Keratinocyte (primary cell): ENCODE measurements around the gene IL17C. TPM values are rescaled to one million over a fixed set of nuclear protein-coding genes. Genes with fewer than 3 reads are reported as not detected.
A peak's percentile ranks its signal among the peaks of the same experiment; 100 is the strongest.

Experiments
- DNase-seq: peaks from one replicate; pipeline ENCODE4 v3.0.0-alpha.2; 2011; ENCODE audit warnings: low read depth, missing footprints, low spot score
- FAIRE-seq: peaks from 2 replicates; lab custom pipeline; 2011; peaks lifted over from hg19 to GRCh38; lab: Jason Lieb, UNC
- H2AFZ ChIP-seq: 2 replicates; pipeline ENCODE4 v1.6.0; 2012; ENCODE audit warnings: low read length, control low read depth, inconsistent platforms; ENCODE audit not compliant: control insufficient read depth
- H3K27ac ChIP-seq: 2 replicates; pipeline ENCODE4 v1.5.1; 2011; ENCODE audit warnings: low read length; ENCODE audit not compliant: control insufficient read depth, insufficient read depth
- H3K27me3 ChIP-seq: 3 replicates; pipeline ENCODE4 v1.6.0; 2011; ENCODE audit warnings: low read length; ENCODE audit not compliant: control insufficient read depth, insufficient read depth; ENCODE audit errors: extremely low read depth
- H3K36me3 ChIP-seq, 2 experiments: 2 replicates in 1 of 2; 3 replicates in 1 of 2; pipeline ENCODE4 v1.5.1; 2011; ENCODE audit warnings: low read length in 2 of 2, mild to moderate bottlenecking in 1 of 2; ENCODE audit not compliant: control insufficient read depth in 2 of 2, insufficient read depth in 2 of 2; ENCODE audit errors: extremely low read depth in 1 of 2
- H3K4me1 ChIP-seq: 3 replicates; pipeline ENCODE4 v1.5.1; 2011; ENCODE audit warnings: low read length; ENCODE audit not compliant: control insufficient read depth, insufficient read depth; ENCODE audit errors: extremely low read depth
- H3K4me2 ChIP-seq: 3 replicates; pipeline ENCODE4 v1.6.0; 2011; ENCODE audit warnings: low read depth, low read length; ENCODE audit not compliant: control insufficient read depth, insufficient read depth; ENCODE audit errors: extremely low read depth
- H3K4me3 ChIP-seq, 3 experiments: fragments of 200-600 bp in 1 of 3; sonication (generic) in 1 of 3; 2 replicates in 2 of 3; 3 replicates in 1 of 3; pipeline ENCODE4 v1.5.1; 2011 to 2016; ENCODE audit warnings: low read length in 3 of 3, mild to moderate bottlenecking in 3 of 3, control low read depth in 2 of 3, inconsistent platforms in 1 of 3, low read depth in 1 of 3, mixed read lengths in 1 of 3, mixed run types in 1 of 3, moderate library complexity in 1 of 3; ENCODE audit not compliant: control insufficient read depth in 2 of 3, insufficient read depth in 2 of 3; ENCODE audit errors: extremely low read depth in 1 of 3
- H3K79me2 ChIP-seq: 2 replicates; pipeline ENCODE4 v1.6.0; 2012; ENCODE audit warnings: low read length; ENCODE audit not compliant: control insufficient read depth, insufficient read depth
- H3K9ac ChIP-seq: 3 replicates; pipeline ENCODE4 v1.6.0; 2011; ENCODE audit warnings: low read length; ENCODE audit not compliant: control insufficient read depth, insufficient read depth; ENCODE audit errors: extremely low read depth
- H3K9me1 ChIP-seq: 3 replicates; pipeline ENCODE4 v1.6.0; 2011; ENCODE audit warnings: low read length; ENCODE audit not compliant: control insufficient read depth, insufficient read depth; ENCODE audit errors: extremely low read depth
- H3K9me3 ChIP-seq: 2 replicates; pipeline ENCODE4 v1.5.1; 2012; ENCODE audit warnings: low read depth, low read length; ENCODE audit not compliant: control insufficient read depth
- H4K20me1 ChIP-seq: 3 replicates; pipeline ENCODE4 v1.6.0; 2011; ENCODE audit warnings: low read length; ENCODE audit not compliant: control insufficient read depth, insufficient read depth; ENCODE audit errors: extremely low read depth
- EZH2 ChIP-seq: IDR thresholded peaks from one replicate; pipeline ENCODE4 v1.6.1; 2012; ENCODE audit warnings: inconsistent platforms, mild to moderate bottlenecking, low read length, moderate library complexity
- dilution Hi-C: fragments of 300-500 bp; cut with MboI; formaldehyde crosslinking; loops from one replicate; pipeline ENCODE4 v1.7.0; 2020; ENCODE audit warnings: low sequenced_read_pairs; ENCODE audit not compliant: extremely low pct_ligation_motif_present
- polyA plus RNA-seq, 5 experiments: library from polyadenylated mRNA; depleted of rRNA in 3 of 5; stranded (reverse) in 3 of 5; stranded (forward) in 1 of 5; unstranded in 1 of 5; fragments of >200 nt; gene quantifications; 1 replicate in 1 of 5; 2 replicates in 3 of 5; 3 replicates in 1 of 5; pipeline versions ENCODE4 v1.2.1 to v1.2.3, GENCODE V29; 2011 to 2012; ENCODE audit warnings: missing spikeins in 2 of 5, low read depth in 1 of 5, low replicate concordance in 1 of 5
- TF ChIP-seq, protein P1 (sequence below), 3 experiments: IDR thresholded peaks in 1 of 3; conservative IDR thresholded peaks in 1 of 3; optimal IDR thresholded peaks in 1 of 3; 2 replicates in 2 of 3; 3 replicates in 1 of 3; pipeline versions ENCODE3 to v1.5.1; 2011; ENCODE audit warnings: low read length in 3 of 3, mild to moderate bottlenecking in 3 of 3, moderate library complexity in 2 of 3, control low read depth in 1 of 3, inconsistent platforms in 1 of 3; ENCODE audit not compliant: insufficient read depth in 2 of 3; ENCODE audit errors: extremely low read depth in 1 of 3

Gene IL17C
- polyA plus RNA-seq, 1 donor (not counting 4 experiments of a cell fraction or from before 2014, with no cell fraction given): not detected

DNA sequence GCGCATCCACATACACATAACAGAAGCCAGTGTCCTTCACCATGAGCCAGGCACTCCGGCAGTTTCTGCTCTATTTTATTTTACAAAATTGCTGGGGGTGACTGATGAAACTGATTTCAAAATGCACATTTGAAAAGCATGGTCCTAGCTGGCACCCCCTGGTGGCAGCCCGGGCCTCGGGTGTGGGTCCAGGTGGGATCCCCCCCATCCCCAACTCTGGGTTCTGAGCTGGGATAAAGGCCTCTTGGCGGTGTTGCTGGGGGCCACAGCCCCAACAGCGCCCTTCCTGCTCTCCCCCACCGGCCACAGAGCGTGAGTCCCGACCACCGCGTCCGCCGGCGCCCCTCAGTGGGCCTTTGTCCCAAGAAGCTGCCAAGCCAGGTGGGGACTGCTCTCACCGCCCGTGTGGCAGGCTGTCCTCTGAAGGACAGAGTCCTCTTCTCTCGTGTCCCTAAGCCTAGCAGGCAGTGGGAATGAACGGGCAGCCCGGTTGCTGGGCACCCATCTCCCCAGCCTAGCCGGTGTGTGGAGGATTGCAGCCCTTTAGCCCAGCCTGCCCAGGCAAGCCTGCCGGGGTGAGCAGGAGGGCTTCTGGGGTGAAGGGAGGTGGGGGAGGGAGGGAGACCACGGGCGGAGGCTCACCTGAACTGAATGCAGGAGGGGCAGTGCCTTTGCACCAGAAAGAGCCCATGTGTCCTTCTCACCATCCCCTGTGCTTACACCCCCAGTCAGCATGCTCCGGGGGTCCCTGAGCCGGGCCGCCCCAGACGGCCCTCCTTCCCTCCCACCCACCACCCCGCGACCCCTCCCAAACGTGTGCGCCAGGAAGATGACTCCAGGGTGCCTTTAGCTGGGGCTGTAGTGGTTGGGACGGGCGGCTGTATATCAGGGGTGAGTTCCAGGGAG is 47.0 kb downstream of the IL17C start:
- Histone ChIP-seq H3K27ac (no peak overlapping the region), H3K9me3 (no peaks in the 10 kb centered on the region), H3K27me3 (peaks cover 61% of the 10 kb centered on the region), H3K9me1 (no peaks in the 10 kb centered on the region), H3K79me2 (no peaks in the 10 kb centered on the region), H3K9ac (peak overlapping the region; percentile 33), H4K20me1 (peaks cover 2% of the 10 kb centered on the region), H3K4me1 (peaks cover 14% of the 10 kb centered on the region), H3K36me3 (no peaks in the 10 kb centered on the region), H3K4me3 (peak overlapping the region; percentile 47 to 67 (median 64)), H3K4me2 (peak overlapping the region; percentile 85), H2AFZ (no peak overlapping the region)
- no peak for FAIRE-seq
- dilution Hi-C loops: no loop called here
- TF ChIP-seq, protein P1, sequence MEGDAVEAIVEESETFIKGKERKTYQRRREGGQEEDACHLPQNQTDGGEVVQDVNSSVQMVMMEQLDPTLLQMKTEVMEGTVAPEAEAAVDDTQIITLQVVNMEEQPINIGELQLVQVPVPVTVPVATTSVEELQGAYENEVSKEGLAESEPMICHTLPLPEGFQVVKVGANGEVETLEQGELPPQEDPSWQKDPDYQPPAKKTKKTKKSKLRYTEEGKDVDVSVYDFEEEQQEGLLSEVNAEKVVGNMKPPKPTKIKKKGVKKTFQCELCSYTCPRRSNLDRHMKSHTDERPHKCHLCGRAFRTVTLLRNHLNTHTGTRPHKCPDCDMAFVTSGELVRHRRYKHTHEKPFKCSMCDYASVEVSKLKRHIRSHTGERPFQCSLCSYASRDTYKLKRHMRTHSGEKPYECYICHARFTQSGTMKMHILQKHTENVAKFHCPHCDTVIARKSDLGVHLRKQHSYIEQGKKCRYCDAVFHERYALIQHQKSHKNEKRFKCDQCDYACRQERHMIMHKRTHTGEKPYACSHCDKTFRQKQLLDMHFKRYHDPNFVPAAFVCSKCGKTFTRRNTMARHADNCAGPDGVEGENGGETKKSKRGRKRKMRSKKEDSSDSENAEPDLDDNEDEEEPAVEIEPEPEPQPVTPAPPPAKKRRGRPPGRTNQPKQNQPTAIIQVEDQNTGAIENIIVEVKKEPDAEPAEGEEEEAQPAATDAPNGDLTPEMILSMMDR (optimal IDR thresholded peaks at IDR 0.05 in 1 of 3, IDR thresholded peaks at IDR 0.05 in 1 of 3, conservative IDR thresholded peaks at IDR 0.05 in 1 of 3; ENCODE audit: extremely low read depth in 1 of 3, insufficient read depth in 2 of 3, low read length in 3 of 3): peak; percentile 48 to 85 (median 73)
- TF ChIP-seq EZH2: no peak
- no peak for DNase-seq

DNA sequence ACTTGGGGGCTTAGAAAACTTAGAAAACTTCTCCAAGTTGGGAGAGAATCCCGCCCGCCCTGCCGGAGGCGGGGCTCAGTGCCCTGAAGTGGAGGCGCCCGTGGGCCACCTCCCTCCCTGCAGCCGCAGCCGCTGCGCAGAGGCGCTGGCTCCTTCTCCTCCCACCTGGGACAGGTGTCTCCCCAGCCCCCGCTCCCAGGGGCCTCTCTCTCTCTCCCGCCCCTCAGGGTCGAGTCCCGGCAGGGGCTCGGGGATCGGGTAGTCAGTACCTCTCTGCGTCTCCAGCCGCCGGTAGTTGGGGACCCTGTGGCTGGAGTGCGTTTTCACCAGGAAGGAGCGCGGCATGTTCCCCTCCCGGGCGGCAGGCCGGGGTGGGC is 47.7 kb downstream of the IL17C start:
- peaks cover 67% of the 10 kb centered on the region for H3K27me3 ChIP-seq
- DNase-seq (no peak), FAIRE-seq (no peak)
- H3K4me3 ChIP-seq: peak overlapping the region; percentile 47 to 67 (median 64)
- dilution Hi-C loops: no loop called here
- H3K4me2 ChIP-seq: peak overlapping the region; percentile 85
- no peaks in the 10 kb centered on the region for H3K9me3 ChIP-seq
- no peak for TF ChIP-seq EZH2
- TF ChIP-seq, protein P1 (optimal IDR thresholded peaks at IDR 0.05 in 1 of 3, IDR thresholded peaks at IDR 0.05 in 1 of 3, conservative IDR thresholded peaks at IDR 0.05 in 1 of 3; ENCODE audit: extremely low read depth in 1 of 3, insufficient read depth in 2 of 3, low read length in 3 of 3): no peak
- H4K20me1 ChIP-seq: peaks cover 2% of the 10 kb centered on the region
- no peaks in the 10 kb centered on the region for H3K79me2 ChIP-seq
- H3K9ac ChIP-seq: peak overlapping the region; percentile 22
- H2AFZ ChIP-seq: peak overlapping the region; percentile 6
- H3K4me1 ChIP-seq: peaks cover 14% of the 10 kb centered on the region
- no peaks in the 10 kb centered on the region for H3K36me3 ChIP-seq
- no peak overlapping the region for H3K27ac ChIP-seq
- no peaks in the 10 kb centered on the region for H3K9me1 ChIP-seq
